GM12872 (cell line): ENCODE results near the gene ZNF746.
A peak's percentile ranks its signal among the peaks of the same experiment; 100 is the strongest.

Experiments
- CTCF ChIP-seq: IDR thresholded peaks from 3 replicates; pipeline ENCODE4 v1.5.1; 2011; ENCODE audit warnings: low read depth, mild to moderate bottlenecking, low read length, moderate library complexity; ENCODE audit not compliant: insufficient read depth

Gene ZNF746

GRCh38 chr7:149498811-149499210, 1.2 kb upstream of the ZNF746 start:
- TF ChIP-seq CTCF, result no peak

GRCh38 chr7:149496642-149497391, 792 bp downstream of the ZNF746 start:
- no peak for TF ChIP-seq CTCF

GRCh38 chr7:149495785-149496641, 1.6 kb downstream of the ZNF746 start:
- TF ChIP-seq CTCF, result no peak

- no peak for TF ChIP-seq CTCF
Observed at GRCh38 chr7:149494738-149495368, 2.8 kb downstream of the ZNF746 start.

GRCh38 chr7:149493366-149493765, 4.2 kb downstream of the ZNF746 start:
- TF ChIP-seq CTCF, result no peak

- TF ChIP-seq CTCF, result no peak
Observed at GRCh38 chr7:149490083-149490760, 7.4 kb downstream of the ZNF746 start.

- 0 out of 3 replicates have a peak, but pooled peaks have one; percentile 11 for TF ChIP-seq CTCF
Observed at GRCh38 chr7:149489391-149490024, 8.1 kb downstream of the ZNF746 start.
